ENCODE measurements around the gene KANSL3. TPM values are rescaled to one million over a fixed set of nuclear protein-coding genes. Genes with fewer than 3 reads are reported as not detected.

Gene KANSL3
- polyA plus RNA-seq, 1 donor (not counting 4 experiments of a cell fraction or from before 2014, with no cell fraction given), result 11.4 TPM

DNA sequence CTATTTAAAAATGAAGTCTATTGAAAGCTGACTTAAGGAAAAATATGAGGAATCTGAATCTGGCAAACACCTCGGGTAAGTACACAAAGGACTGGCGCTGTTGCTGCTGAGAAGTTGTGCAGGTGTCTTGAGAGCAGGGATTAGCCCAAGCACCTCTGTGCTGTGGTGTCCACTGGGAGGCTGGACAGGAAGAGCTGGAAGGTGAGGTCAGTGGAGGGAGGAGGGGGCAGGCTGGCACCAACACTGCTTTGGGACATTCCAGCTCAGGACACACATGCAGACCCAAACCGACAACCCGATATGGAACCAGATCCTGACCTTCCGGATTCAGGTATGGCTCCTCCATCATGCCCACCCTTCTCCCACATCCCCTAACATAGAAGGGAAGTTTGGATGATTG lies 25.1 kb upstream of the KANSL3 start:
- Histone ChIP-seq H3K4me2 (ENCODE audit: control insufficient read depth, extremely low read depth, insufficient read depth, low read depth, low read length) (no peak overlapping the region), H4K20me1 (ENCODE audit: control insufficient read depth, extremely low read depth, insufficient read depth, low read length) (no peaks in the 10 kb centered on the region)
- dilution Hi-C loops (cut with MboI; ENCODE audit: extremely low pct_ligation_motif_present, low sequenced_read_pairs), result no loop called here

GRCh38 chr2:96662360-96662759 lies 24.2 kb upstream of the KANSL3 start:
- no peak overlapping the region for H3K9ac ChIP-seq (ENCODE audit: control insufficient read depth, extremely low read depth, insufficient read depth, low read length)
- dilution Hi-C loops (cut with MboI; ENCODE audit: extremely low pct_ligation_motif_present, low sequenced_read_pairs), result no loop called here

More for the DNA sequence above, 25.1 kb upstream of the KANSL3 start:
- DNase-seq (ENCODE audit: low read depth, low spot score), result no peak
- no peak for FAIRE-seq
- Histone ChIP-seq H3K9me1 (ENCODE audit: control insufficient read depth, extremely low read depth, insufficient read depth, low read length) (no peaks in the 10 kb centered on the region), H3K27me3 (ENCODE audit: control insufficient read depth, extremely low read depth, insufficient read depth, low read length) (no peaks in the 10 kb centered on the region), H3K9ac (ENCODE audit: control insufficient read depth, extremely low read depth, insufficient read depth, low read length) (no peak overlapping the region), H3K36me3 (ENCODE audit: control insufficient read depth in 2 of 2, extremely low read depth in 1 of 2, insufficient read depth in 2 of 2, low read length in 2 of 2) (no peaks in the 10 kb centered on the region), H2AFZ (ENCODE audit: control insufficient read depth, low read length) (no peak overlapping the region), H3K79me2 (ENCODE audit: control insufficient read depth, insufficient read depth, low read length) (no peaks in the 10 kb centered on the region), H3K27ac (ENCODE audit: control insufficient read depth, insufficient read depth, low read length) (no peak overlapping the region), H3K9me3 (ENCODE audit: control insufficient read depth, low read depth, low read length) (peaks cover 4% of the 10 kb centered on the region), H3K4me3 (ENCODE audit: control insufficient read depth in 2 of 3, extremely low read depth in 1 of 3, insufficient read depth in 2 of 3, low read depth in 1 of 3, low read length in 3 of 3) (no peak overlapping the region), H3K4me1 (ENCODE audit: control insufficient read depth, extremely low read depth, insufficient read depth, low read length) (peaks cover 7% of the 10 kb centered on the region)
- TF ChIP-seq, protein P1, sequence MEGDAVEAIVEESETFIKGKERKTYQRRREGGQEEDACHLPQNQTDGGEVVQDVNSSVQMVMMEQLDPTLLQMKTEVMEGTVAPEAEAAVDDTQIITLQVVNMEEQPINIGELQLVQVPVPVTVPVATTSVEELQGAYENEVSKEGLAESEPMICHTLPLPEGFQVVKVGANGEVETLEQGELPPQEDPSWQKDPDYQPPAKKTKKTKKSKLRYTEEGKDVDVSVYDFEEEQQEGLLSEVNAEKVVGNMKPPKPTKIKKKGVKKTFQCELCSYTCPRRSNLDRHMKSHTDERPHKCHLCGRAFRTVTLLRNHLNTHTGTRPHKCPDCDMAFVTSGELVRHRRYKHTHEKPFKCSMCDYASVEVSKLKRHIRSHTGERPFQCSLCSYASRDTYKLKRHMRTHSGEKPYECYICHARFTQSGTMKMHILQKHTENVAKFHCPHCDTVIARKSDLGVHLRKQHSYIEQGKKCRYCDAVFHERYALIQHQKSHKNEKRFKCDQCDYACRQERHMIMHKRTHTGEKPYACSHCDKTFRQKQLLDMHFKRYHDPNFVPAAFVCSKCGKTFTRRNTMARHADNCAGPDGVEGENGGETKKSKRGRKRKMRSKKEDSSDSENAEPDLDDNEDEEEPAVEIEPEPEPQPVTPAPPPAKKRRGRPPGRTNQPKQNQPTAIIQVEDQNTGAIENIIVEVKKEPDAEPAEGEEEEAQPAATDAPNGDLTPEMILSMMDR (optimal IDR thresholded peaks at IDR 0.05 in 1 of 3, IDR thresholded peaks at IDR 0.05 in 1 of 3, conservative IDR thresholded peaks at IDR 0.05 in 1 of 3; ENCODE audit: extremely low read depth in 1 of 3, insufficient read depth in 2 of 3, low read length in 3 of 3), result no peak
- TF ChIP-seq EZH2 (IDR thresholded peaks at IDR 0.05; ENCODE audit: low read length), result no peak

More at GRCh38 chr2:96662360-96662759, 24.2 kb upstream of the KANSL3 start:
- Histone ChIP-seq H4K20me1 (ENCODE audit: control insufficient read depth, extremely low read depth, insufficient read depth, low read length) (no peaks in the 10 kb centered on the region), H3K9me1 (ENCODE audit: control insufficient read depth, extremely low read depth, insufficient read depth, low read length) (no peaks in the 10 kb centered on the region), H3K4me1 (ENCODE audit: control insufficient read depth, extremely low read depth, insufficient read depth, low read length) (peaks cover 7% of the 10 kb centered on the region), H3K4me3 (ENCODE audit: control insufficient read depth in 2 of 3, extremely low read depth in 1 of 3, insufficient read depth in 2 of 3, low read depth in 1 of 3, low read length in 3 of 3) (no peak overlapping the region), H3K27me3 (ENCODE audit: control insufficient read depth, extremely low read depth, insufficient read depth, low read length) (no peaks in the 10 kb centered on the region), H3K4me2 (ENCODE audit: control insufficient read depth, extremely low read depth, insufficient read depth, low read depth, low read length) (no peak overlapping the region), H3K36me3 (ENCODE audit: control insufficient read depth in 2 of 2, extremely low read depth in 1 of 2, insufficient read depth in 2 of 2, low read length in 2 of 2) (no peaks in the 10 kb centered on the region), H3K27ac (ENCODE audit: control insufficient read depth, insufficient read depth, low read length) (no peak overlapping the region), H3K79me2 (ENCODE audit: control insufficient read depth, insufficient read depth, low read length) (no peaks in the 10 kb centered on the region), H3K9me3 (ENCODE audit: control insufficient read depth, low read depth, low read length) (peaks cover 4% of the 10 kb centered on the region), H2AFZ (ENCODE audit: control insufficient read depth, low read length) (no peak overlapping the region)
- DNase-seq (ENCODE audit: low read depth, low spot score), result no peak
- no peak for FAIRE-seq
- TF ChIP-seq, protein P1 (optimal IDR thresholded peaks at IDR 0.05 in 1 of 3, IDR thresholded peaks at IDR 0.05 in 1 of 3, conservative IDR thresholded peaks at IDR 0.05 in 1 of 3; ENCODE audit: extremely low read depth in 1 of 3, insufficient read depth in 2 of 3, low read length in 3 of 3), result no peak
- no peak for TF ChIP-seq EZH2 (IDR thresholded peaks at IDR 0.05; ENCODE audit: low read length)
